Activated CD4-positive, alpha-beta T cell treated with anti-CD3 and anti-CD28 coated beads for 36 hours (primary cell): ENCODE results near the gene GGCX. TPM values are rescaled to one million over a fixed set of nuclear protein-coding genes. Genes with fewer than 3 reads are reported as not detected.
"Not testable (repeated sequence)": the region's sequence is repeated elsewhere in the genome, so short reads cannot be mapped to it uniquely, and the experiment has no call there.

ENCODE experiments used
- ATAC-seq: fragments of 200-7000 bp; cut with Tn5 transposase; one replicate; pipeline ENCODE4 v1.10.0; 2021; ENCODE audit warnings: mild to moderate bottlenecking, moderate library complexity
- CTCF ChIA-PET: fragments of 350-600 bp; sonication (Branson Sonifier 250); formaldehyde crosslinking; loops from one replicate; lab custom pipeline; 2021; ENCODE audit warnings: antibody characterized with exemption; lab: Charles Lee
- POLR2A ChIA-PET: fragments of 350-600 bp; sonication (Branson Sonifier 250); formaldehyde crosslinking; loops from one replicate; lab custom pipeline; 2021; ENCODE audit warnings: antibody characterized with exemption, inconsistent platforms; lab: Charles Lee
- DNase-seq: peaks from one replicate; pipeline ENCODE4 v3.0.0-alpha.2; 2020
- H3K27ac Mint-ChIP-seq: one replicate; pipeline ENCODE4 v1.8.0; 2021; ENCODE audit warnings: mixed read lengths
- H3K27me3 Mint-ChIP-seq: one replicate; pipeline ENCODE4 v1.8.0; 2021; ENCODE audit warnings: mixed read lengths
- H3K36me3 Mint-ChIP-seq: one replicate; pipeline ENCODE4 v1.8.0; 2021; ENCODE audit warnings: low read depth, mixed read lengths
- H3K4me1 Mint-ChIP-seq: one replicate; pipeline ENCODE4 v1.8.0; 2021; ENCODE audit warnings: mixed read lengths
- H3K4me3 Mint-ChIP-seq: one replicate; pipeline ENCODE4 v1.8.0; 2021; ENCODE audit warnings: mild to moderate bottlenecking, moderate library complexity, mixed read lengths
- H3K9me3 Mint-ChIP-seq: one replicate; pipeline ENCODE4 v1.8.0; 2021; ENCODE audit warnings: low read depth, mixed read lengths
- intact Hi-C, 2 experiments: fragments of 100-400 bp; cut with DNase I in 1 of 2; cut with micrococcal nuclease in 1 of 2; formaldehyde crosslinking; loops; one replicate each; pipeline versions ENCODE4 v1.14.2 to v1.15.1; 2022 to 2024; cut with DNase I, micrococcal nuclease
- total RNA-seq, 2 experiments: library from RNA; stranded (reverse); gene quantifications; one replicate each; pipeline ENCODE4 v1.2.3, GENCODE V29; 2021

The GGCX gene
- total RNA-seq, 2 experiments from 2014 or later, result 20.1 to 22.2 TPM

GRCh38 chr2:85566265-85566664 is 5.0 kb upstream of the GGCX start:
- H3K9me3 Mint-ChIP-seq, result no peaks in the 10 kb centered on the region
- H3K36me3 Mint-ChIP-seq, result no peaks in the 10 kb centered on the region
- no peak overlapping the region for H3K4me3 Mint-ChIP-seq
- H3K27me3 Mint-ChIP-seq, result no peaks in the 10 kb centered on the region
- ATAC-seq (no peak), DNase-seq (no peak)
- no peak overlapping the region for H3K27ac Mint-ChIP-seq
- intact Hi-C loops, result no loop called here
- CTCF ChIA-PET, result interaction anchor here (0.8 kb wide), 1 partner anchor 14 kb away, joined by 3 read pairs; no protein-coding TSS in a partner anchor
- POLR2A ChIA-PET, result interaction anchor here (1.1 kb wide), 1 partner anchor 20 kb away, joined by 4 read pairs; no protein-coding TSS in a partner anchor
- H3K4me1 Mint-ChIP-seq, result peaks cover 8% of the 10 kb centered on the region

- H3K27me3 Mint-ChIP-seq, result no peaks in the 10 kb centered on the region
- no peak overlapping the region for H3K27ac Mint-ChIP-seq
- H3K36me3 Mint-ChIP-seq, result no peaks in the 10 kb centered on the region
- ATAC-seq (no peak), DNase-seq (no peak)
- ChIA-PET CTCF (interaction anchor here (0.9 to 1.5 kb wide), 3 partner anchors 13 to 175 kb away, joined by 3 to 7 read pairs (median 4); no protein-coding TSS in a partner anchor), POLR2A (interaction anchor here (0.6 to 0.7 kb wide), 3 partner anchors 20 to 163 kb away, joined by 3 to 6 read pairs (median 5); no protein-coding TSS in a partner anchor)
- peaks cover 25% of the 10 kb centered on the region for H3K4me1 Mint-ChIP-seq
- H3K4me3 Mint-ChIP-seq, result no peak overlapping the region
- intact Hi-C loops, result no loop called here
- no peaks in the 10 kb centered on the region for H3K9me3 Mint-ChIP-seq
Observed at GRCh38 chr2:85564144-85564563, 2.9 kb upstream of the GGCX start.

GRCh38 chr2:85560812-85561279 is 447 bp downstream of the GGCX start:
- no peaks in the 10 kb centered on the region for H3K9me3 Mint-ChIP-seq
- POLR2A ChIA-PET, result interaction anchor here (0.6 to 3.0 kb wide), 7 partner anchors 10 to 143 kb away, joined by 3 to 18 read pairs (median 4); partner anchors contain the start of gene MAT2A
- peak overlapping the region; percentile 95 for H3K4me3 Mint-ChIP-seq
- DNase-seq (no peak), ATAC-seq (peak; percentile 34)
- H3K36me3 Mint-ChIP-seq, result peaks cover 11% of the 10 kb centered on the region
- peaks cover 33% of the 10 kb centered on the region for H3K4me1 Mint-ChIP-seq
- no peaks in the 10 kb centered on the region for H3K27me3 Mint-ChIP-seq
- intact Hi-C loops, result loop anchor here (1.0 to 2.0 kb wide), 14 partner anchors 16 to 233 kb away; partner anchors contain the start of genes ELMOD3 (in 2 of the 2), RETSAT (in 2 of the 2), TMEM150A (in 2 of the 2) and C2orf68 (in 1 of the 2)
- CTCF ChIA-PET, result interaction anchor here (0.6 to 6.0 kb wide), 9 partner anchors 11 to 141 kb away, joined by 3 to 60 read pairs (median 5); partner anchors contain the start of genes MAT2A and TMEM150A
- H3K27ac Mint-ChIP-seq, result peak overlapping the region; percentile 88

GRCh38 chr2:85560403-85560726 is 928 bp downstream of the GGCX start:
- not testable (repeated sequence) for H3K27me3 Mint-ChIP-seq, H3K9me3 Mint-ChIP-seq, ATAC-seq, DNase-seq
- Mint-ChIP-seq H3K36me3 (peaks cover 15% of the 10 kb centered on the region), H3K4me1 (peaks cover 33% of the 10 kb centered on the region), H3K27ac (peak overlapping the region; percentile 88), H3K4me3 (peak overlapping the region; percentile 95)
- ChIA-PET POLR2A (interaction anchor here (0.6 to 3.0 kb wide), 6 partner anchors 9 to 143 kb away, joined by 3 to 18 read pairs (median 4); partner anchors contain the start of gene MAT2A), CTCF (interaction anchor here (0.6 to 6.0 kb wide), 6 partner anchors 10 to 140 kb away, joined by 3 to 60 read pairs (median 5); partner anchors contain the start of genes MAT2A and TMEM150A)
- intact Hi-C loops, result loop anchor here in 1 of 2 experiments (2.0 kb wide), 2 partner anchors 18 to 42 kb away; partner anchors contain the start of gene TMEM150A

- H3K27me3 Mint-ChIP-seq, result no peaks in the 10 kb centered on the region
- intact Hi-C loops, result no loop called here
- no peak overlapping the region for H3K4me3 Mint-ChIP-seq
- H3K27ac Mint-ChIP-seq, result peak overlapping the region; percentile 7
- ATAC-seq, result no peak
- H3K4me1 Mint-ChIP-seq, result peaks cover 29% of the 10 kb centered on the region
- no peaks in the 10 kb centered on the region for H3K9me3 Mint-ChIP-seq
- peaks cover 25% of the 10 kb centered on the region for H3K36me3 Mint-ChIP-seq
- no peak for DNase-seq
- CTCF ChIA-PET, result interaction anchor here (1.0 to 6.0 kb wide), 3 partner anchors 8 to 167 kb away, joined by 3 to 60 read pairs (median 4); no protein-coding TSS in a partner anchor
- POLR2A ChIA-PET, result no interaction called here
Observed at GRCh38 chr2:85558160-85558559, 3.1 kb downstream of the GGCX start.

GRCh38 chr2:85557130-85557529 is 4.2 kb downstream of the GGCX start:
- H3K27me3 Mint-ChIP-seq, result no peaks in the 10 kb centered on the region
- no peak for ATAC-seq
- peaks cover 29% of the 10 kb centered on the region for H3K4me1 Mint-ChIP-seq
- POLR2A ChIA-PET, result interaction anchor here (1.4 to 1.8 kb wide), 2 partner anchors 11 to 13 kb away, joined by 8 to 20 read pairs; no protein-coding TSS in a partner anchor
- H3K27ac Mint-ChIP-seq, result no peak overlapping the region
- H3K4me3 Mint-ChIP-seq, result no peak overlapping the region
- H3K9me3 Mint-ChIP-seq, result no peaks in the 10 kb centered on the region
- H3K36me3 Mint-ChIP-seq, result peaks cover 35% of the 10 kb centered on the region
- DNase-seq, result no peak
- CTCF ChIA-PET, result interaction anchor here (1.0 to 10.6 kb wide), 5 partner anchors 7 to 136 kb away, joined by 3 to 205 read pairs (median 4); partner anchors contain the start of gene SH2D6
- intact Hi-C loops, result loop anchor here in 1 of 2 experiments (2.0 kb wide), 1 partner anchor 16 kb away; no protein-coding TSS in a partner anchor

- ChIA-PET POLR2A (interaction anchor here (1.8 kb wide), 1 partner anchor 11 kb away, joined by 8 read pairs; no protein-coding TSS in a partner anchor), CTCF (interaction anchor here (0.7 to 10.6 kb wide), 4 partner anchors 15 to 489 kb away, joined by 3 to 205 read pairs (median 10); partner anchors contain the start of gene SH2D6)
- intact Hi-C loops, result loop anchor here in 1 of 2 experiments (5.0 kb wide), 1 partner anchor 228 kb away; the partner anchor contains the start of gene TGOLN2
- Mint-ChIP-seq H3K4me1 (peaks cover 19% of the 10 kb centered on the region), H3K4me3 (no peak overlapping the region), H3K27ac (peak overlapping the region; percentile 26), H3K27me3 (no peaks in the 10 kb centered on the region), H3K36me3 (peaks cover 45% of the 10 kb centered on the region), H3K9me3 (no peaks in the 10 kb centered on the region)
- ATAC-seq (peak; percentile 51), DNase-seq (no peak)
Observed at GRCh38 chr2:85554980-85555612, 6.2 kb downstream of the GGCX start.

GRCh38 chr2:85553184-85553583 is 8.1 kb downstream of the GGCX start:
- POLR2A ChIA-PET, result interaction anchor here (0.6 kb wide), 1 partner anchor 172 kb away, joined by 5 read pairs; no protein-coding TSS in a partner anchor
- H3K9me3 Mint-ChIP-seq, result no peaks in the 10 kb centered on the region
- peaks cover 46% of the 10 kb centered on the region for H3K36me3 Mint-ChIP-seq
- DNase-seq (no peak), ATAC-seq (no peak)
- no peak overlapping the region for H3K27ac Mint-ChIP-seq
- H3K4me1 Mint-ChIP-seq, result peaks cover 3% of the 10 kb centered on the region
- intact Hi-C loops, result loop anchor here (2.0 to 5.0 kb wide), 2 partner anchors 226 kb away; partner anchors contain the start of gene TGOLN2 (in 2 of the 2)
- no peaks in the 10 kb centered on the region for H3K27me3 Mint-ChIP-seq
- no peak overlapping the region for H3K4me3 Mint-ChIP-seq
- CTCF ChIA-PET, result interaction anchor here (0.7 to 10.6 kb wide), 6 partner anchors 117 to 219 kb away, joined by 3 to 205 read pairs (median 3); partner anchors contain the start of gene SH2D6

- no peak overlapping the region for H3K27ac Mint-ChIP-seq
- no peaks in the 10 kb centered on the region for H3K27me3 Mint-ChIP-seq
Observed at GRCh38 chr2:85551698-85552678, 9.3 kb downstream of the GGCX start.

More at GRCh38 chr2:85551698-85552678, 9.3 kb downstream of the GGCX start:
- POLR2A ChIA-PET, result interaction anchor here (0.6 to 3.1 kb wide), 7 partner anchors 9 to 140 kb away, joined by 3 to 19 read pairs (median 17); partner anchors contain the start of genes GGCX, MAT2A, SH2D6 and VAMP5
- intact Hi-C loops, result loop anchor here (1.0 to 5.0 kb wide), 5 partner anchors 132 to 225 kb away; partner anchors contain the start of genes TGOLN2 (in 2 of the 2), ELMOD3 (in 1 of the 2) and RETSAT (in 1 of the 2)
- Mint-ChIP-seq H3K9me3 (no peaks in the 10 kb centered on the region), H3K4me3 (no peak overlapping the region), H3K4me1 (peaks cover 2% of the 10 kb centered on the region), H3K36me3 (peaks cover 40% of the 10 kb centered on the region)
- peak; percentile 88 for ATAC-seq
- DNase-seq, result peak; percentile 92
- CTCF ChIA-PET, result interaction anchor here (0.5 to 10.6 kb wide), 34 partner anchors 7 to 1729 kb away, joined by 3 to 205 read pairs (median 4); partner anchors contain the start of genes CAPG, ELMOD3, GGCX and MAT2A
